ENCODE results near the gene EIF3B. TPM values are rescaled to one million over a fixed set of nuclear protein-coding genes. Genes with fewer than 3 reads are reported as not detected.
"Not testable (repeated sequence)": the region's sequence is repeated elsewhere in the genome, so short reads cannot be mapped to it uniquely, and the experiment has no call there.

EIF3B gene
- polyA plus RNA-seq, 1 donor, result 120 TPM

- H3K9me3 ChIP-seq (ENCODE audit: control insufficient read depth, low read depth, low read length), result no peaks in the 10 kb centered on the region
- no peaks in the 10 kb centered on the region for H3K4me1 ChIP-seq (ENCODE audit: control insufficient read depth, insufficient read depth, low read length)
- DNase-seq, result no peak
- H3K4me3 ChIP-seq (ENCODE audit: low read length), result no peak overlapping the region
- H3K36me3 ChIP-seq (ENCODE audit: control insufficient read depth, insufficient read depth, low read length), result no peaks in the 10 kb centered on the region
- H3K27me3 ChIP-seq (ENCODE audit: control insufficient read depth, insufficient read depth, low read length), result no peaks in the 10 kb centered on the region
- no CpG with 5 or more reads among the region's 20 CpGs for WGBS (ENCODE audit: insufficient coverage, low lambda C conversion rate)
- no peak overlapping the region for H3K27ac ChIP-seq (ENCODE audit: low read length)
These were observed 17.9 kb upstream of the EIF3B start for GRCh38 chr7:2336626-2337299.

- not testable (repeated sequence) for DNase-seq; H3K27ac ChIP-seq (ENCODE audit: low read length); H3K4me1 ChIP-seq (ENCODE audit: control insufficient read depth, insufficient read depth, low read length); H3K4me3 ChIP-seq (ENCODE audit: low read length); H3K27me3 ChIP-seq (ENCODE audit: control insufficient read depth, insufficient read depth, low read length); H3K9me3 ChIP-seq (ENCODE audit: control insufficient read depth, low read depth, low read length); H3K36me3 ChIP-seq (ENCODE audit: control insufficient read depth, insufficient read depth, low read length)
- WGBS (ENCODE audit: insufficient coverage, low lambda C conversion rate), result 95% methylated on average over 3 of the region's 15 CpGs
These were observed 7.1 kb upstream of the EIF3B start for GRCh38 chr7:2347351-2348063.

GRCh38 chr7:2350055-2350454 lies 4.6 kb upstream of the EIF3B start:
- H3K9me3 ChIP-seq (ENCODE audit: control insufficient read depth, low read depth, low read length), result no peaks in the 10 kb centered on the region
- H3K4me3 ChIP-seq (ENCODE audit: low read length), result no peak overlapping the region
- no peak for DNase-seq
- H3K27ac ChIP-seq (ENCODE audit: low read length), result no peak overlapping the region
- H3K36me3 ChIP-seq (ENCODE audit: control insufficient read depth, insufficient read depth, low read length), result no peaks in the 10 kb centered on the region
- H3K4me1 ChIP-seq (ENCODE audit: control insufficient read depth, insufficient read depth, low read length), result peaks cover 3% of the 10 kb centered on the region
- WGBS (ENCODE audit: insufficient coverage, low lambda C conversion rate), result 100% methylated on average over 1 of the region's 9 CpGs
- no peaks in the 10 kb centered on the region for H3K27me3 ChIP-seq (ENCODE audit: control insufficient read depth, insufficient read depth, low read length)

GRCh38 chr7:2350861-2351260 lies 3.8 kb upstream of the EIF3B start:
- DNase-seq, result no peak
- WGBS (ENCODE audit: insufficient coverage, low lambda C conversion rate), result no CpG with 5 or more reads among the region's 12 CpGs
- Histone ChIP-seq H3K36me3 (ENCODE audit: control insufficient read depth, insufficient read depth, low read length) (no peaks in the 10 kb centered on the region), H3K27ac (ENCODE audit: low read length) (no peak overlapping the region), H3K4me3 (ENCODE audit: low read length) (no peak overlapping the region), H3K27me3 (ENCODE audit: control insufficient read depth, insufficient read depth, low read length) (no peaks in the 10 kb centered on the region), H3K4me1 (ENCODE audit: control insufficient read depth, insufficient read depth, low read length) (peaks cover 3% of the 10 kb centered on the region), H3K9me3 (ENCODE audit: control insufficient read depth, low read depth, low read length) (no peaks in the 10 kb centered on the region)

DNA sequence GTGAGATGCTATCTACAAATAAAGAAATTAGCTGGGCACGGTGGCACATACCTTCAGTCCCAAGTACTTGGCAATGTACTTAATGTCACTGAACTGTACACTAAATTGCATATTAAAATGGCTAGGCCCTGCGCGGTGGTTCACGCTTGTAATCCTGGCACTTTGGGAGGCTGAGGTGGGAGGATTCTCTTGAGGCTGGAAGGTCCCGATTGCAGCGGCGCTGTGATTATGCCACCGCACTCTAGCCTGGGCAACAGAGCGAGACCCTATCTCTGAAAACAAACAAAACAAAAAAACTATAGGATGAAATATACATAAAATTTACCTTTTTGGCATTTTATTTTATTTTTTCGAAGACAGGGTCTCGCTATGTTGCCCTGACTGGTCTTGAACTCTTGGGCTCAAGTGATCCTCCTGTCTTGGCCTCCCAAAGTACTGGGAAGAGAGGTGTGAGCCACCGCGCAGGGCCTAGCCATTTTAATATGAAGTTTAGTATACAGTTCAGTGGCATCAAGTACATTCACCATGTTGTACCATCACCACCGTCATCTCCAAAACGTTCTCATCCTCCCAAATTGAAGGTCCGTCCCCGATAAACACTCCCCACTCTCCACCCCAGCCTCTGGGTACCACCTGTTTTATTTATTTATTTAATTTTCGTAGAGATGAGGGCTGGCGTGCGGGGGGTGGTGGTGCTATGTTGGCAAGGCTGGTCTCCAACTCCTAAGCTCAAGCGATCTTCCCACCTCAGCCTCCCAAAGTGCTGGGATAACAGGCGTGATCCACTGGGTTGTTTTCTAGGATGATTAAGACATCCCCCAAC lies 1.3 kb upstream of the EIF3B start:
- H3K27me3 ChIP-seq (ENCODE audit: control insufficient read depth, insufficient read depth, low read length), result no peaks in the 10 kb centered on the region
- peak overlapping the region; percentile 90 for H3K27ac ChIP-seq (ENCODE audit: low read length)
- peaks cover 8% of the 10 kb centered on the region for H3K36me3 ChIP-seq (ENCODE audit: control insufficient read depth, insufficient read depth, low read length)
- DNase-seq, result no peak
- H3K4me3 ChIP-seq (ENCODE audit: low read length), result peak overlapping the region; percentile 75
- WGBS (ENCODE audit: insufficient coverage, low lambda C conversion rate), result 92% methylated on average over 2 of the region's 22 CpGs
- H3K9me3 ChIP-seq (ENCODE audit: control insufficient read depth, low read depth, low read length), result no peaks in the 10 kb centered on the region
- peaks cover 5% of the 10 kb centered on the region for H3K4me1 ChIP-seq (ENCODE audit: control insufficient read depth, insufficient read depth, low read length)

DNA sequence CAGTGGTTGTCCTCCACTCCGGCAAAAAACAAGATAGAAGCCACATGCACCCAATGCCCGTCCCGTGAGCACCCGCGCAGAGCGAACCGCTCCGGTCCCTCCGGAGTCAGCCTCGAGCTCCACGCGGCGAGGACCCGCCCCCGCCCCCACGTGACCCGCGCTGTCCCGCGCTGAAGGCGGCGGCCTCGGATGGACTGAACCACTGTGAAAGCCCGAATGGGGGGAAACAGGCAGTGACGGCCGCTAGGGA lies 766 bp upstream of the EIF3B start:
- Histone ChIP-seq H3K9me3 (ENCODE audit: control insufficient read depth, low read depth, low read length) (no peaks in the 10 kb centered on the region), H3K4me3 (ENCODE audit: low read length) (peak overlapping the region; percentile 75), H3K36me3 (ENCODE audit: control insufficient read depth, insufficient read depth, low read length) (peaks cover 13% of the 10 kb centered on the region), H3K27ac (ENCODE audit: low read length) (peak overlapping the region; percentile 90), H3K4me1 (ENCODE audit: control insufficient read depth, insufficient read depth, low read length) (peaks cover 5% of the 10 kb centered on the region), H3K27me3 (ENCODE audit: control insufficient read depth, insufficient read depth, low read length) (no peaks in the 10 kb centered on the region)
- WGBS (ENCODE audit: insufficient coverage, low lambda C conversion rate), result no CpG with 5 or more reads among the region's 26 CpGs
- DNase-seq, result peak; percentile 89 to 94

GRCh38 chr7:2354939-2355704 lies 495 bp downstream of the EIF3B start:
- no peak overlapping the region for H3K27ac ChIP-seq (ENCODE audit: low read length)
- peak in 1 of 2 donors; percentile 17 for DNase-seq
- peak overlapping the region; percentile 75 for H3K4me3 ChIP-seq (ENCODE audit: low read length)
- WGBS (ENCODE audit: insufficient coverage, low lambda C conversion rate), result no CpG with 5 or more reads among the region's 92 CpGs
- no peaks in the 10 kb centered on the region for H3K9me3 ChIP-seq (ENCODE audit: control insufficient read depth, low read depth, low read length)
- H3K4me1 ChIP-seq (ENCODE audit: control insufficient read depth, insufficient read depth, low read length), result peaks cover 5% of the 10 kb centered on the region
- H3K36me3 ChIP-seq (ENCODE audit: control insufficient read depth, insufficient read depth, low read length), result peaks cover 13% of the 10 kb centered on the region
- H3K27me3 ChIP-seq (ENCODE audit: control insufficient read depth, insufficient read depth, low read length), result no peaks in the 10 kb centered on the region

GRCh38 chr7:2355705-2356008 lies 1.0 kb downstream of the EIF3B start:
- DNase-seq, result no peak
- Histone ChIP-seq H3K27ac (ENCODE audit: low read length) (no peak overlapping the region), H3K27me3 (ENCODE audit: control insufficient read depth, insufficient read depth, low read length) (no peaks in the 10 kb centered on the region), H3K4me1 (ENCODE audit: control insufficient read depth, insufficient read depth, low read length) (peaks cover 5% of the 10 kb centered on the region), H3K4me3 (ENCODE audit: low read length) (peak overlapping the region; percentile 75), H3K9me3 (ENCODE audit: control insufficient read depth, low read depth, low read length) (no peaks in the 10 kb centered on the region), H3K36me3 (ENCODE audit: control insufficient read depth, insufficient read depth, low read length) (peaks cover 17% of the 10 kb centered on the region)
- WGBS (ENCODE audit: insufficient coverage, low lambda C conversion rate), result 29% methylated on average over 1 of the region's 9 CpGs

GRCh38 chr7:2357165-2357564 lies 2.5 kb downstream of the EIF3B start:
- Histone ChIP-seq H3K27ac (ENCODE audit: low read length) (no peak overlapping the region), H3K4me1 (ENCODE audit: control insufficient read depth, insufficient read depth, low read length) (peaks cover 5% of the 10 kb centered on the region)
- no CpG with 5 or more reads among the region's 8 CpGs for WGBS (ENCODE audit: insufficient coverage, low lambda C conversion rate)

GRCh38 chr7:2357571-2357970 lies 2.9 kb downstream of the EIF3B start:
- H3K4me1 ChIP-seq (ENCODE audit: control insufficient read depth, insufficient read depth, low read length), result peaks cover 5% of the 10 kb centered on the region
- H3K36me3 ChIP-seq (ENCODE audit: control insufficient read depth, insufficient read depth, low read length), result peaks cover 29% of the 10 kb centered on the region
- WGBS (ENCODE audit: insufficient coverage, low lambda C conversion rate), result 80% methylated on average over 2 of the region's 6 CpGs
- H3K4me3 ChIP-seq (ENCODE audit: low read length), result no peak overlapping the region
- H3K27ac ChIP-seq (ENCODE audit: low read length), result no peak overlapping the region
- DNase-seq, result no peak
- no peaks in the 10 kb centered on the region for H3K9me3 ChIP-seq (ENCODE audit: control insufficient read depth, low read depth, low read length)
- H3K27me3 ChIP-seq (ENCODE audit: control insufficient read depth, insufficient read depth, low read length), result no peaks in the 10 kb centered on the region

More at GRCh38 chr7:2357165-2357564, 2.5 kb downstream of the EIF3B start:
- Histone ChIP-seq H3K9me3 (ENCODE audit: control insufficient read depth, low read depth, low read length) (no peaks in the 10 kb centered on the region), H3K4me3 (ENCODE audit: low read length) (no peak overlapping the region), H3K27me3 (ENCODE audit: control insufficient read depth, insufficient read depth, low read length) (no peaks in the 10 kb centered on the region), H3K36me3 (ENCODE audit: control insufficient read depth, insufficient read depth, low read length) (peaks cover 25% of the 10 kb centered on the region)
- DNase-seq, result no peak

Measured in large intestine (tissue), 3 donors.